Myocyte (in vitro differentiated cells): ENCODE results near the gene MRC2. TPM values are rescaled to one million over a fixed set of nuclear protein-coding genes. Genes with fewer than 3 reads are reported as not detected.
"Not testable (repeated sequence)": the region's sequence is repeated elsewhere in the genome, so short reads cannot be mapped to it uniquely, and the experiment has no call there.

Experiments used
- DNase-seq: peaks from one replicate; pipeline ENCODE4 v3.0.0-alpha.2; 2012; ENCODE audit warnings: low read depth
- total RNA-seq: library from RNA; depleted of rRNA; stranded (reverse); fragments of >200 nt; gene quantifications from 2 replicates; pipeline ENCODE4 v1.2.3, GENCODE V29; 2014

The MRC2 gene
- total RNA-seq, 1 donor from 2014 or later: 143 TPM

DNA sequence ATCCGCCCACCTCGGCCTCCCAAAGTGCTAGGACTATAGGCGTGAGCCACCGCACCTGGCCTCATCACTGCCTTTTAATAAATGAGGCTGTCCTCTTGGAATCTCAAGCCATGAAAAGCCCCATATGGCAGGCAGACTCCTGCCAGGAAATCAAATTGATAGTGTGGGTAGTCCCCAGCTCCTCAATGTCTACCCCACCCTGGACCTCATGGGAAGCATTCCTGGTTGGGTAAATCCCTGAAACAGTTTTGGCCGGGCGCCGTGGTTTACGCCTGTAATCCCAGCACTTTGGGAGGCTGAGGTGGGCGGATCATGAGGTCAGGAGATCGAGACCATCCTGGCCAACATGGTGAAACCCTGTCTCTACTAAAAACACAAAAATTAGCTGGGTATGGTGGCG, 71.0 kb downstream of the MRC2 start:
- DNase-seq: not testable (repeated sequence)

DNA sequence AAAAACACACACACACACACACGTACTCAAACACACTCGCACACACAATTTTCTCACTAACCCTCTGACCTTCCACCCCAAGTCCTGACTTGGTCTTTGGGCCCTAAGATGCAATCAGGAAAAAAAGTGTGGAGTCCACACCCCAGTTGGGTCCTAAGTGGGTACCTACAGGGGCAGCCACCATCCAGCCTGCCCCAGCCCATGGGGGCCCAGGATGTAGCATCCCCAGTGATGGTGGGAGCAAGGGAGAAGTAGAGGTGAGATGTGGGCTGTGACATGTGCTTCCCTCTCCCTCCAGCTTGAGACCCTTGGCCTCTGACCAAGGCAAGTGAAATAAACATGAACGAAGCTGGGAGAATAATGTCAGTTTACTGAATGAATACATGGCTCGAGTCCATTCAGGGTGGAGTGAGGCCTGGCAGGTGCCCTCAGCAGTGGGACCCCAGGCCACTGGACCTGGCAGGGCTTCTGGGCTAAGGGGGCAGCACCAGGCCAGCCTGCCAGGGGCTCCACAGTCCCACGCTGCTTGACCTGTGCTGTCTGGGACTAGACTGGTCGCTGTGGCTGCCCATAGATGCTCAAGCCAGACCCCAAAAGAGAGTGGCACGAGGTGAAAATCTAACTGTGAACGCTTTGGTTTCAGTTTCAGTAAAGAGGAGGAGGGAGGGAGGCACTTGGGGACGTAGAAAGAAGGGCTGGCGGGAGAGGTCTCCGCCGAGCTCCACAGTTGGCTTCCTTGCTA, 73.7 kb downstream of the MRC2 start:
- DNase-seq: no peak

DNA sequence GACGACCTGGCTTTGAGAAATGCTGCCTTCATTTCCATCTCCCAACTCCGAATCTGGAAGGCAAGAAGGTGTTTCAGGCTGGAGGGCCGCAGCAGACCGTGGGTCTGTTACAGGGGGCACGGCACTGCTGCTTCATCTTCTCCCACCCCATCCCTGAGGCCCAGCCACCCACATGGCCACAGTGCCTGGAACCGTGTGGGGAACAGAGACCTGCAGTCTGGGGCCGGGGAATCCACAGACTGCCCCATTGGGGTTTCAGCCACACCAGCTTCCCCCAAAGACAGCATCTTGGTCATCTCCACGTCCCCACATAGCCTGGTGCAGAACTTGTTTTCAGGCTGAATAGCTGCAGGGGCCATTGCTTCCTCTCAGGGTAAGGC, 74.2 kb downstream of the MRC2 start:
- DNase-seq: no peak

DNA sequence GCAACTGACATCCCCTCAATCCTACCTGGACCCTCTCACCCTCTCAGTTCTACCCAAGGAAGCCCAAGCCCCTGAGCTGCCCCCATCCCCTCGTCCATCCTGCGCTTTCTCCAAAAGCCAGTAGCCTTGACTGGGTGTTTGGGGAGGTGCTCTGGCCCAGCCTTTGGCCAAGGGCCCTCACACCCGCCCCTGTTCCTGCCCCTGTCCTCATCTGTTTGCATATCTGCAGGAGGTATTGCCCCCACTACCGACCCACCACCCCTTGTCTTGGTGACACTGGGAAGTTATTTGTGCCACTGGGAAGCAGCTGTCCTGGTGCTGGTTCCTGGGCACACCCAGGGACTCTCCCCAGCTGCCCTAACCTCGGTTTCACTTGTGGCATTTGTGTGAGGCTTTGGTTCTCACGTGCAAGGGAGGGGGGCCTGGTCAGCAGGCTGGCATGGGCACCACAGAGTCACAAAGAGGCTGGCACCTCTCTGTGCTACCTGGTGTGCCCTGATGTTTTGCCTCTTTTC, 75.3 kb downstream of the MRC2 start:
- peak; percentile 86 for DNase-seq

DNA sequence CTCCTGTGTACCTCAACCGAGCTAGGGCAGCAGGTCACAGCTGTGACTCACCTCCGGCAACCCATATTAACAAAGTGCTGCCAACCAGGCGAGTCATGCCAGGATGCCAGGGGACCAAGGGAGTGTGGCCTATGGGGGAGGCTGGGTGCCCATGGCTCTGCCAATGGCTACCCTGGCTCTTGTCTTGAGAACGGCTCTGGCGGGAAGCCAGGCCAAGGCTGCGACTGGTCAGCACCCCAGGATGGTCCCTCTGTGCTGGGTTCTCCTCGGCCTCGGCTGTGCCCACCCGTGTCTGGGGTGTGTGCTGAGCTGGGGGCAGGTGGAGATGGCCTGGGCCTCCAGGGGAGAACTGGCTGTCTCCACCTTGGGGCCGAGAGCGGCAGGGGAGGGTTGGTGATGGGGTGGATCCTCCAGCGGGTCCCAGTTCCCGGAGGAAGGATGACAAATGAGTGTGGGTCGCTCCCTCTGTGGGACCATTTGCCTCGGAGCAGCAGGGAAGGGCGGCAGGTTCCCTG, 75.8 kb downstream of the MRC2 start:
- no peak for DNase-seq

DNA sequence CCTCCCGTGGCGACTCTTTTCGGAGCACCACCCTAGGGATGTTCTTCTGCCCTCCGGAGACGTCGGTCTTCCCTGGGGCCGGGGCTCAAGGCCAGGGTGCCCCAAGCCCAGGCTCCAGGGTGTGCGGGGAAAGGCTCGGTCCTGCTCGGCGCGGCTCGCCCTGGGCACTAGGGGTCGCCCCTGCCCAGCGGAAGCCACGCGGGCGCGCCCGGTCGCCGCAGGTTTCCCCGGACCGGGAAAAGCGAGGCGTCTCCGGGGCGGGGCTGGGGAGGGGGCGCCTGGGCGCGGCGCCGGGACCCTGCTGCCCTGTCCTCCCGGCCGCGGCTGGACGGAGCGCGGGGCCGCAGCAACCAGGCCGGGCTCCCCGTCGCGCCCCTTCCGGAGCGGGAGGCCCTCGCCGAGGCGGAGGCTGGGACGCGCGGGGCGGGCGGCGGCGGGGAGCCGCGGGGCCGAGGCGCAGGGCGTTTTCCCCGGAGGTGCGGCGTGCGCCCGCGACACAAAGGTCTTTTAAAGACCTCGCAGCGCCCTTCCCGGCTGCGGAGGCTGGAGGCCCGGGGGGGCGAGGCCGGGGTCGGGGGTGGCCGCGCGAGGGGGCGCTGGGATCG, 76.4 kb downstream of the MRC2 start:
- peak; percentile 74 for DNase-seq

DNA sequence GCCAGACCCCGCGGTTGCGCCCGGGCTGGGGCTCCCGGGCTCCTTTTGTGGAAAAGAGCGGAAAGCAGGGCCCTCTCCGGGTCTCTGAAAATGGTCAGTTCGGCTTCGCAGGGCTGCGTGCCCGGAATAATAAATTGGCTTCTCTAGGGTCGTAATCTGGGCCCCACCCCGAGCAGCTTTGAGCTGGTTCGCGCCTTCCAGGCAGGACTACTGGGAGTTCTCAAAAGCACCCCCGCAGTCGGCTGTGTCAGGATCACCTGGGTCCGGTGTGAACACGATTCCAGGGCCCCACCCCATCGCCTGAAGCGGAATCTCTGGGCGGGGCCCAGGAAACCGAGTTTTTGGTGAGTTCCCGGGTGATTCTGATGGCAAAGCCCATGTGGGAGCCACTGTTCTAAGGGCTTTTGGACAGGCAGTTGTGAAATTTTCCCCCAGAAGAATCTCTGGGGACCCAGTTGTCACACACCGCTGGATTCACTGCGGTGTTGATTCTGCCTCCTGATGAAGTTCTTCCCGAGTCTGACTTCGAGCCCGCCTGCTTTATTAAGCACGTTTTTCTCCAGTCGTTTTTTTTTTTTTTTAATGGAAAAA, 77.0 kb downstream of the MRC2 start:
- peak; percentile 33 for DNase-seq

DNA sequence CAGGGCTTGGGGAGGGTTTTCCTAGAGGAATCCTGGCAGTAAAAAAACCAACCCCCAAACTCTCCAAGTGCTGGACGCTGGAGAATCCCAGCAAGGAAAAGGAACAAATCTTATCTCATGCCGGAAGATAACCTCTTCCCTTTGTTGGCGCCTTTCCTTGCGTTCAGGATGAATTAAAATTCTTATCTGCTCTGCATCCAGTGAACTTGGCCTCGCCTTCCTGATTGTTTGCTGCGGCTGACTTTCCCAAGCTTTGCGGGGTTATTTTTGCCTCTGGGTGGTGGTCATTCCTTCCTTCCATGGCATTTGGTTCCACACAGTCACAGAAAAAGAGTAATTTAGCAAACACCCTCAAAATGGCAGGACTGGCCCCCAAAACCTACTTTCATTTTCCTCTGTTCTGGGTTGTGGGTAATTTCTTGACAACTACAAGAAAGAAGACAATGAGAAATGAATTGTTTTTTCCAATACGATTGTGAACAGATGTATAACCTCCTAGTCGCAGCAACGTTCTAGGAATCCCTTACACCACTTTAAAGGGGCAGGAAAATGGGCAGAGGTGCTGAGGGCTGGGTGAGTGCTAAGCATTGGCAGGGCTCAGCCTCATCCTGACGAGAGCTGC, 77.8 kb downstream of the MRC2 start:
- DNase-seq: peak; percentile 17

DNA sequence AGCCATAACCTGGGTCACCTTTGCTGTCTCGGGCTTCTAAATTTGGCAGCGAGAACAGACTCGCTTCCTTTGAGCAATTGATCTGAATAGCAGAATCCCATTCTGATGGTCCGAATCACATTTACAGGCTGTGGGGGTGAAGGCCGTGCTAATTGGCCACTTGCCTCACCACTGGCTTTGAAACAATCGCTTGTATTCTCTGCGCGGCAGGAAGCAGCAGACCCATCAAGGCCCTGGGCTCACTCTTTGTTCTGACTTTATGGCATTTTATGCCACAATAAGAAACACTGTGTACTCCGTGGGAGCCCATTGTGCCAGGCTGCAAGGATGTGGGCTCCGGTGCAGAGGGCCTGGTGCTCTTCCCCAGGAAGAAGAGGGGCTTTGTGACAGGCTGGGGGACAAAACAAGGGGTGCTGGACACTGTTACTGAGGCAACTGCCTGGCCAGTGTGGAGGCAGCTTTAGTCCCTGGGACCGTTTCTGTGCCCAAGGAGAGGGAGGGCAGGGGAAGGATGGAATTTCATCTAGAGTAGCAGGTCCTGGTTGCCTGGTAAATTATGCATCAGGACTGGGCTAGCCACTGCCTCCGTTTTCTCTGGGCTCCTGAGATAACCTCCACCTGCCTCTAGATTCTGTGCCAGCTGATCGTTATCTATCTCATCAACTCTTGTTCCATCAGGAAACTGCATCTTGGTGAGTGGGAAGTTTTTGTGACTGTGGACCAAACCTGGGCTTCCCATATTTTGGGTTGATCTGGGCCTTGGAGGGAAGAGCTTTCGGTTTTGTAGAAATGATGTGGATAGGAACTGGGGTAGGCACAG, 78.5 kb downstream of the MRC2 start:
- no peak for DNase-seq

DNA sequence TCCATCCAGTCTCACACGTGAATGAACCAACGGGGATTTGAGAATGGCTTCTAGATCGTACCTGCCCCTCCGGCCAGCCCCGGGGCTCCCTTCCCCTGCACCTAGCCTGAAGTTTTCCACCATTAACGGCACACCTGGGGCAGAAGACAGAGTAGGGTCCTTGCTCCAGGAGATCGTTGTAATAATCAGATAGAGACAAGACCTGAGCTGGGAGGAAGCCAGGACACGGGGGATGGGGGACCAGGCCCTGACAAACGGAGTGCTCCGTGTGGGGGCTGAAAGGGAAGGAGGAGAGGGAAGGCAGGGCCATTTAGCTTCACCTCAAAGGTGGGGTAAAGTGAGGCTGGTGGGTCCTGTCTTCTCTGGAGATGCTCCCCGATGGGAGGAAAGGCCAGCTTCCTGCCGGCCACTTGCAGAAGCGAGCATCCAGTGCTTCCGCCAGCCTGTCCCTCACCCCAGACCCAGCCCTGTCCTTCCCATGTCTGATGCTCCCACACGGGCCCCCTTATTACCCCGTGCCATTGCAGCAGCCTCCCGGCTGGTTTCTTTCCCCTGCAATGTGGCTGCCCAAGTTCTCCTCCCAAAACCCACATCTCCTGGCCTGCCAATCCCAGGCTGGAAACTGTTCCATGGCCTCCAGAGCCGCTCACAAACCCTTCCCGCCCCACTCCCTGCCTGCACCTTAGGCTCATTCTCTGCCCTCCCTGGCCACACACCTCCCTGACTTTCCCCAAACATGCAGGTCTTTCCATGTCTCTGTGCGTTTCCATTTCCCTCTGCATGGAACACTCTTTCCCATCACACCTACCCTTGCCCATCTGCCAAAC, 79.3 kb downstream of the MRC2 start:
- DNase-seq: no peak

DNA sequence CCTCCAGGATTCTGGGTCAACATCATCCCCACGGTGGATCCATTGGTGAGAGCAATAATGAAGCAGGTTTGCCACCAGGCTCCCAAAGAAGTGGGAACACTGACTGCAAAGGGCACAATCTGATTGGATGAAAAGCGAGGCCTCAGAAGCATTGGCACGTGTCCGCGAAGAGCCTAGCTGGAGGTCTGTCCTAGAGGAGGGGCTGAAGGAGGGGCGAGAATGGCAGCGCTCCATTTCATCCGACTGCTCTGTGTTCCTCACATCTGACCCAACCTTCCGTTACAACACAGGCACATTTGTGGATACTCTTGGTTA, 79.9 kb downstream of the MRC2 start:
- no peak for DNase-seq

DNA sequence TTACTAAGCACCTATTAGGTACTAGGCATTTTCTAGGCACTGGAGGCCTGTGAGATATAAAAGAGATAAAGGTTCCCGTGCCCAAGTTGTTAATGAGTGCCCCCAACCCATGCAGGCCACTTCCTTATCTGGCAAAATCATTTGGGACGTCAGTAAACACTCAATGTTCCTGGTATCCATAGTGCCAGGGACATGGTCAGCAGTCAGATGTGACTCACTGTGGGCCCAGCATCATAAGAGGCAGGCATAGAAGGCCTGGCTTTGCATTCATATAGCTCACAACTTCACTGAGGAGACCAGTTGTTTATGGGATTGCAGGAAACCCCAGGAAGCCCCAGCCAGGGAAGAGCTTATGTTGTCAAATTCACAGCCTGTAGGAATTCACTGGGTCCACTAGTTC, 81.1 kb downstream of the MRC2 start:
- no peak for DNase-seq

DNA sequence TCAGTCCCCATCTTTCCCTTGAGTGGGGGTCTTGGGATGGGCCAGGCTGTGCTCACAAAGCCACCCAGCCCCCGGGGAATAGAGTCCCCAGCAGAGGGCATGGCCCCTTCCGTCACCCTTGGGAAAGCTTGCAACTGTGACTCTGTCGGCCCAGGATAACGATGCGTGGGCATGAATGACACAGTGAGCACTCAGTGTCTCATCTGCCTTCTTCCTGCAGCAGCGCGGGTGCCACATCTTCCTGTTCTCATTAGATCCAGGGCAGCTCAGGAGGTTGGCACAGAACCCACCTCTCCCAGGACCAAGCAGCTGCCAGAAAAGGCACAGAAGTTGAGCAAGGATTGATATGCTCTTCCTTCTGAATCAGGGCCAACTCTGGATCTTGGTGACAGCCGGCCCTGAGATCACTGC, 84.7 kb downstream of the MRC2 start:
- peak; percentile 32 for DNase-seq

DNA sequence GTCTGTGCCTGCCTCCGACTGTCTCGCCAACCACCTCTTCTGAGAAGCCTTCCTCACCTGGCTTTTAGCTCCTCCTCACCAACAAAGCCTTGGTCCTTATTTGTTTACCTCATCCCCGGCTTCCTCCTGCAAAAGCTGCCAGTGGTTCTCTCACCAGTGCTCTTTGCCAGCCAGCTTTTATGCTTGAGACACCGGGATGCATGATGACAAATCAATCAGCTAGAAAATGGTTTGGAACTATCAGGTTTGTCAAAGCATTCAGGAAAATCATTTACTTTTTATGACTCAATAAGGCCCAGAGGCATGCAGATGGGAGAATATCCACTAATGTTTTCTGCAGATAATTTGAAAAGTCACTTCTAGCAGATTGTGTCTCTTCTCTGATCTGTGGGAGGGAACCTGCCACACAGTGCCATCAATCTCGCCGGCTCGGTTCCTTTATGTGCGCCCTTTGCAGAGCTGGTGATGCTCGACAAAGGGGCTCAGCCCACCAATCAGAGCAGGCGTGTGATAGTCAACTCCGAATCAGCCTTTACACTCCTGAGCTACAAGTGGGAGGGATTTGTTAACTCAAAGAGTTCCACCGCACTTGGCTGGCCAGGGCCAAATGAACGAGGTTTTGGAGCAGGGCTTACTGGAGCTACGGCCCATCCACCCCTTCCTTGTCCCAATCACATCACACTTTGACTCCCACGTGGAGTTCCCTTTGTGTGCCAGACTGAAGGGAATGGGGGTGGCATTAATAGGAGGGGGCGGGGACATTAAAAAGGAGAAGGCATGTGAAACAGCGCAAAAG, 85.8 kb downstream of the MRC2 start:
- DNase-seq: no peak

DNA sequence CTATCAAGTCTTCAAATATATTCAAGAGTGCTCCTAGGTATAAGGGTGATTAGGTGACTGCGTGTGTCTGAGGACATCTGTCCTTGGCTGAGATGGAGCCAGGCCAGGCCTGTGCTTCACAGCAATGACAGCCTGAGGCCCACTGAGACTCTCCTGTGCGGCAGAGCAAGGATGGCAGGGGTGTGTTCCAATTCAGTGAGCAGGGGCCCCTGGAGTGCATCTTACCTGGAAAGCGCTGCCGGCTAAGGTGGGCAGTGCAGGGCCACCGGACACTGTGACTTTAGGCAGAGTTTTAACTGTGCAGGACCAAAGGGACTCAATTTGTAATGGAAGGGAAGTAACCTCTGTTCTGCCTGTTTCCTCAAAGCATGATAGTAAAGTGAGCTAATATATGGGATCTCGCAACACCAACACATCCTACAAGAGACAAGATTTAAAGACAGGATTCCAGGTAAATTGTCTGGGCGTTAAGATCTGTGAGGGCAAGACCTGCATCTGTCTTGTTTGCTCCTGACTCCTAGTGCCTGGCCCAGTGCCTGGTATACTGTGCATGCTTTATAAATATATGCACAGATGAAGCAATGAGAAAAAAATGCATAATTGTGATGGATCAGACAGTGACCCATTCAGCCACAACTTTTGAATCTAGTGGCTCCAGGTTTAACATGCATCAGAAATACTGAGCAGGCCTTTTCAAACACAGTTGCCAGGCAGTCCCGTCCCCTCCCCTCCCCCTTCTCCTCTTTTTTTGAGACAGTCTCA, 86.7 kb downstream of the MRC2 start:
- DNase-seq: no peak

DNA sequence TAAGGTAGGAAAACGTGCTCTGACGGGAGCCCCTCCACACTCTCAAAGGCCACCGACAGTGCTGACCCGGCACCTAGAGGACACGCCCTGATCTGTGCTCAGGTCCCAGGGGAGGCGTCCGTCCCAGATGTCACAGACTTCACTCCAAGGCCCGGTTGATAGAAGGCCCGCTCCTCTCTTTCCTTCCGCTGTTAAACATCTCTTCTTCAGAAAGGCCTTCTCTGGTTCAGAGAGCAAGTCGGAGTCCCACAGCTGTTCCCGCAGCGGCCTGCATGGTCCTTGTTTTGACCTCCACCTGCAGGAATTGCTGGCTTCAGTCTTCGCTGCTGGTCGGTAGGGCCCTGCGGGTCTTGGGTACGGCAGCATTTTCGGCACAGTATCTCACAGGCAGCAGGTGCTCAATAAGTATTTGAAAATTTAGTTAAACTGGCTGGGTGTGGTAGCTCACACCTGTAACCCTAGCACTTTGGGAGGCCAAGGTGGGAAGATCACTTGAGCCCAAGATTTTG, 88.5 kb downstream of the MRC2 start:
- no peak for DNase-seq

DNA sequence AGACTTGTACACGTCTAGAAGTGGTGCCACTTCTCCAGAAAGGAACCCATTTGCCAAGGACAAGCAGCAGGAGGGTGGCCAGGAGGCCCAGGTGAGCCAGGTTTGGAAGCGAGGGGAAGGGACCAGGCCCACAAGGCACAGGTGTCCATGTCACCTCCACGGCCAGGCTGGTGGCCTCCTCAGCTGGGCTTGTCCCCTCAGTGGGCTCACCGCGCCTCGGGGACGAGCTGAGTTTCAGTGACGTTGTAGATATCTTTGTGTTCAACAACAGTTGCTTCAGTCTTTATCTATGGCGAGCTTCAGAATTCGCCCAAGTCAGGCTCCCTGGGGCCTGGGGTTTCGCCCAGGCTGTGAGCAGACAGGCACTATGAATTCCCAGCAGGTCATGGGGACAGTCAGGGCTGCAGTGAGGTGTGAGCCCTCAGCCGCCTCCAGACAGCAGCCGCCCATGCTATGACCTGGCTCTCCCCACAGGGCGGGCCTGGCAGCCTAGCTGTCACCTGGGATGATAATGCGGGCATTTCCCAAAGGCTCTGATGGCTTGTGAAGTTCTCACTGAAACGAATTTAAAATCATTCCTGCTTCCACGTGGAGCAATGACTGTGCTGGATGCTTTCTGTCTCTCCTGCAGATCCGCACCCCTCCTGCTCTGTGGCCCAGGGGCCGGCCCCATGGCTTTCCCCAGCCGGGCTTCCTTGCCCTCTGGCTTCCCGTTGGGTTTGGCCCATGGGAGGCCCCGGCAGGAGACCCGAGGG, 89.5 kb downstream of the MRC2 start:
- DNase-seq: no peak

DNA sequence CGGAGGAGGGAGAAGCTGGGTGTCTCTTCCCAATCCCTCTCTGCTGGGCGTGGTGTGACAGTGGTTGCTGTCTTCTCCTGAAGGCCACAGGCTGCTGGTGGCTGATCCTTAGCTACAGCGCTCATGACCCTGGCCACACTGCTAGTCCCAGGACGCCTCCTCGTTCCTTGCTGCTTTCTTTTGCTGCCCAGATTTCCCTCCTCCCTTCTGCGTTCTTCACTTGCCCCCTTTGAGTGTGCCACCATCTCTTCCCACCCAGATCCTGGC, 90.1 kb downstream of the MRC2 start:
- no peak for DNase-seq
